ENCODE results near the gene TUBA4A.
"Not testable (repeated sequence)": the region's sequence is repeated elsewhere in the genome, so short reads cannot be mapped to it uniquely, and the experiment has no call there.

Gene TUBA4A

DNA sequence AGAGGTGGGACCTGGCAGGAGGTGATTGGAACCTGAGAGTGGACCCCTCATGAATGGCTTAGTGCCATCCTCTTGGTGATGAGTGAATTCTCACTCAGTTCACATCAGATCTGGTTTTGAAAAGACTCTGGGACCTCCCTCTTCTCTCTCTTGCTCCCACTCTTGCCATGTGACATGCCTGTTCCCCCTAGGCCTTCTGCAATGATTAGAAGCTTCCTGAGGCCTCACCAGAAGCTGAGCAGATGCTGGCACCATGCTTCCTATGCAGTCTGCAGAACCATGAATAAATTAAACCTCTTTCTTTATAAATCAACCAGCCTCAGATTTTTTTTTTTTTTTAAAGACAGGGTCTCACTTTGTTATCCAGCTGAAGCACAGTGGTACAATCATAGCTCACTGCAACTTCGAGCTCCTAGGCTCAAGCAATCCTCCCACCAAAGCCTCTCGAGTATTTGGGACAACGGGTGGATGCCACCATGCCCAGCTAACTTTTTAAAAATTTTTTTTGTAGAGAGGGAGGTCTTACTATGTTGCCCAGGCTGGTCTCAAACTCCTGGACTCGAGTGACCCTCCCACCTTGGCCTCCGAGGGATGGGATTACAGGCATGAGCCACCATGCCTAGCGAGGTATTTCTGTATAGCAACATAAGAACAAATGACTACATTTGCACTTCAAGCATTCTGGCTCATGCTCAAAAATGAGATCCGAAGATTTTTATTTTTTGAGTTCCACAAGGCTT lies 49.1 kb downstream of the TUBA4A start:
- H3K27ac ChIP-seq, result no peak overlapping the region
- TF ChIP-seq, protein P1, sequence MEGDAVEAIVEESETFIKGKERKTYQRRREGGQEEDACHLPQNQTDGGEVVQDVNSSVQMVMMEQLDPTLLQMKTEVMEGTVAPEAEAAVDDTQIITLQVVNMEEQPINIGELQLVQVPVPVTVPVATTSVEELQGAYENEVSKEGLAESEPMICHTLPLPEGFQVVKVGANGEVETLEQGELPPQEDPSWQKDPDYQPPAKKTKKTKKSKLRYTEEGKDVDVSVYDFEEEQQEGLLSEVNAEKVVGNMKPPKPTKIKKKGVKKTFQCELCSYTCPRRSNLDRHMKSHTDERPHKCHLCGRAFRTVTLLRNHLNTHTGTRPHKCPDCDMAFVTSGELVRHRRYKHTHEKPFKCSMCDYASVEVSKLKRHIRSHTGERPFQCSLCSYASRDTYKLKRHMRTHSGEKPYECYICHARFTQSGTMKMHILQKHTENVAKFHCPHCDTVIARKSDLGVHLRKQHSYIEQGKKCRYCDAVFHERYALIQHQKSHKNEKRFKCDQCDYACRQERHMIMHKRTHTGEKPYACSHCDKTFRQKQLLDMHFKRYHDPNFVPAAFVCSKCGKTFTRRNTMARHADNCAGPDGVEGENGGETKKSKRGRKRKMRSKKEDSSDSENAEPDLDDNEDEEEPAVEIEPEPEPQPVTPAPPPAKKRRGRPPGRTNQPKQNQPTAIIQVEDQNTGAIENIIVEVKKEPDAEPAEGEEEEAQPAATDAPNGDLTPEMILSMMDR (IDR thresholded peaks at IDR 0.05), result no peak
- TF ChIP-seq ZFX (IDR thresholded peaks at IDR 0.05; ENCODE audit: borderline replicate concordance), result no peak

DNA sequence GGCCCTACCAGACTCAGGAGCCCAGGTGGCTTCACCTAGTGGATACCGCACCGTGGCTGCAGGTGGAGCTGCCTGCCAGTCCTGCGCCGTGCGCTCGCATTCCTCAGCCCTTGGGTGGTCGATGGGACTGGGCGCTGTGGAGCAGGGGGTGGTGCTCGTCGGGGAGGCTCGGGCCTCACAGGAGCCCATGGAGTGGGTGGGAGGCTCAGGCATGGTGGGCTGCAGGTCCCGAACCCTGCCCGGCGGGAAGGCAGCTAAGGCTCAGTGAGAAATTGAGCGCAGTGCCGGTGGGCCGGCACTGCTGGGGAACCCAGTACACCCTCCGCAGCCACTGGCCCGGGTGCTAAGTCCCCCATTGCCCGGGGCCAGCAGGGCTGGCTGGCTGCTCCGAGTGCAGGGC lies 52.4 kb downstream of the TUBA4A start:
- not testable (repeated sequence) for H3K27ac ChIP-seq

DNA sequence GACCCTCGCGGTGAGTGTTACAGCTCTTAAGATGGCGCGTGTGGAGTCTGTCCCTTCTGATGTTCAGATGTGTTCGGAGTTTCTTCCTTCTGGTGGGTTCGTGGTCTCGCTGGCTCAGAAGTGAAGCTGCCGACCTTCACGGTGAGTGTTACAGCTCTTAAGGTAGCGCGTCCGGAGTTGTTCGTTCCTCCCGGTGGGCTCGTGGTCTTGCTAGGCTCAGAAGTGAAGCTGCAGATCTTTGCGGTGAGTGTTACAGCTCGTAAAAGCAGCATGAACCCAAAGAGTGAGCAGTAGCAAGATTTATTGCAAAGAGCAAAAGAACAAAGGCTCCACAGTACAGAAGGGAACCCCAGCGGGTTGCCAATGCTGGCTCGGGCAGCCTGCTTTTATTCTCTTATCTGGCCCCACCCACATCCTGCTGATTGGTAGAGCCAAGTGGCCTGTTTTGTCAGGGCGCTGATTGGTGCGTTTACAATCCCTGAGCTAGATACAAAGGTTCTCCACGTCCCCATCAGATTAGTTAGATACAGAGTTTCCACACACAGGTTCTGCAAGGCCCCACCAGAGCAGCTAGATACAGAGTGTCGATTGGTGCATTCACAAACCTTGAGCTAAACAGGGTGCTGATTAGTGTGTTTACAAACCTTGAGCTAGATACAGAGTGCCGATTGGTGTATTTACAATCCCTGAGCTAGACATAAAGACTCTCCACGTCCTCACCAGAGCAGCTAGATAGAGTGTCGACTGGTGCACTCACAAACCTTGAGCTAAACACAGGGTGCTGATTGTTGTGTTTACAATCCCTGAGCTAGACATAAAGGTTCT lies 53.0 kb downstream of the TUBA4A start:
- not testable (repeated sequence) for H3K27ac ChIP-seq
